Neural progenitor cell (in vitro differentiated cells): ENCODE results near the gene PLXNB2. TPM values are rescaled to one million over a fixed set of nuclear protein-coding genes. Genes with fewer than 3 reads are reported as not detected.

Experiments used
- DNase-seq: peaks from one replicate; pipeline ENCODE4 v3.0.0-alpha.2; 2016; ENCODE audit warnings: low spot score
- H2AFZ ChIP-seq: fragments of 200-600 bp; sonication (generic); replicated peaks from 2 replicates; pipeline ENCODE4 v1.6.1; 2016; ENCODE audit warnings: antibody characterized with exemption
- H3F3A ChIP-seq: fragments of 200-600 bp; sonication (generic); 2 replicates; pipeline ENCODE4 v1.6.1; 2016; ENCODE audit warnings: antibody characterized with exemption, low read depth
- H3K27ac ChIP-seq: fragments of 200-600 bp; sonication (generic); 2 replicates; pipeline ENCODE4 v1.5.1; 2016; ENCODE audit warnings: mild to moderate bottlenecking
- H3K27me3 ChIP-seq: fragments of 200-600 bp; sonication (generic); 2 replicates; pipeline ENCODE4 v1.6.1; 2016; ENCODE audit warnings: mild to moderate bottlenecking, moderate library complexity
- H3K36me3 ChIP-seq: fragments of 200-600 bp; sonication (generic); 2 replicates; pipeline ENCODE4 v1.5.1; 2016
- H3K4me1 ChIP-seq: fragments of 200-600 bp; sonication (generic); 2 replicates; pipeline ENCODE4 v1.6.1; 2016; ENCODE audit warnings: mixed run types
- H3K4me2 ChIP-seq: fragments of 200-600 bp; sonication (generic); 2 replicates; pipeline ENCODE4 v1.6.1; 2016
- H3K4me3 ChIP-seq: fragments of 200-600 bp; sonication (generic); 2 replicates; pipeline ENCODE4 v1.5.1; 2016
- H3K79me2 ChIP-seq: fragments of 200-600 bp; sonication (generic); 2 replicates; pipeline ENCODE4 v1.6.1; 2016; ENCODE audit warnings: low read depth
- H3K9ac ChIP-seq: fragments of 200-600 bp; sonication (generic); 2 replicates; pipeline ENCODE4 v1.6.1; 2016
- H3K9me3 ChIP-seq: fragments of 200-600 bp; sonication (generic); 2 replicates; pipeline ENCODE4 v1.5.1; 2016; ENCODE audit warnings: low read depth
- H4K20me1 ChIP-seq: fragments of 200-600 bp; sonication (generic); 2 replicates; pipeline ENCODE4 v1.6.1; 2016; ENCODE audit warnings: low read depth
- H3K27ac Mint-ChIP-seq: 3 replicates; pipeline ENCODE4 v1.8.0; 2021; ENCODE audit warnings: mixed read lengths
- H3K27me3 Mint-ChIP-seq: 2 replicates; pipeline ENCODE4 v1.8.0; 2022; ENCODE audit warnings: low read depth, mild to moderate bottlenecking, inconsistent platforms, moderate library complexity, mixed read lengths; ENCODE audit not compliant: insufficient read depth
- H3K36me3 Mint-ChIP-seq: 3 replicates; pipeline ENCODE4 v1.8.0; 2021; ENCODE audit warnings: mixed read lengths
- H3K4me1 Mint-ChIP-seq: 3 replicates; pipeline ENCODE4 v1.8.0; 2021; ENCODE audit warnings: mixed read lengths
- H3K4me3 Mint-ChIP-seq: 3 replicates; pipeline ENCODE4 v1.8.0; 2021; ENCODE audit warnings: mild to moderate bottlenecking, moderate library complexity, mixed read lengths
- H3K9me3 Mint-ChIP-seq: 3 replicates; pipeline ENCODE4 v1.8.0; 2020; ENCODE audit warnings: mixed read lengths
- EZH2 ChIP-seq: fragments of 200-600 bp; sonication (generic); IDR thresholded peaks from 2 replicates; pipeline ENCODE4 v1.6.1; 2017; ENCODE audit warnings: antibody characterized with exemption, mild to moderate bottlenecking, moderate library complexity
- EZH2phosphoT487 ChIP-seq: fragments of 200-600 bp; sonication (generic); IDR thresholded peaks from 2 replicates; pipeline ENCODE4 v1.6.1; 2017; ENCODE audit warnings: antibody characterized with exemption
- total RNA-seq: library from RNA; depleted of rRNA; stranded (reverse); fragments of >200 nt; gene quantifications from 2 replicates; pipeline ENCODE4 v1.2.3, GENCODE V29; 2015; ENCODE audit warnings: low replicate concordance
- TF ChIP-seq, protein P1 (sequence below): fragments of 200-600 bp; sonication (generic); IDR thresholded peaks from 2 replicates; pipeline ENCODE4 v1.5.1; 2017; ENCODE audit warnings: antibody characterized with exemption, mild to moderate bottlenecking

The PLXNB2 gene
- total RNA-seq, 1 donor from 2014 or later = 32.4 TPM

GRCh38 chr22:50320671-50321325 lies 13.4 kb upstream of the PLXNB2 start:
- no peaks in the 10 kb centered on the region for H3K36me3 ChIP-seq
- TF ChIP-seq, protein P1, sequence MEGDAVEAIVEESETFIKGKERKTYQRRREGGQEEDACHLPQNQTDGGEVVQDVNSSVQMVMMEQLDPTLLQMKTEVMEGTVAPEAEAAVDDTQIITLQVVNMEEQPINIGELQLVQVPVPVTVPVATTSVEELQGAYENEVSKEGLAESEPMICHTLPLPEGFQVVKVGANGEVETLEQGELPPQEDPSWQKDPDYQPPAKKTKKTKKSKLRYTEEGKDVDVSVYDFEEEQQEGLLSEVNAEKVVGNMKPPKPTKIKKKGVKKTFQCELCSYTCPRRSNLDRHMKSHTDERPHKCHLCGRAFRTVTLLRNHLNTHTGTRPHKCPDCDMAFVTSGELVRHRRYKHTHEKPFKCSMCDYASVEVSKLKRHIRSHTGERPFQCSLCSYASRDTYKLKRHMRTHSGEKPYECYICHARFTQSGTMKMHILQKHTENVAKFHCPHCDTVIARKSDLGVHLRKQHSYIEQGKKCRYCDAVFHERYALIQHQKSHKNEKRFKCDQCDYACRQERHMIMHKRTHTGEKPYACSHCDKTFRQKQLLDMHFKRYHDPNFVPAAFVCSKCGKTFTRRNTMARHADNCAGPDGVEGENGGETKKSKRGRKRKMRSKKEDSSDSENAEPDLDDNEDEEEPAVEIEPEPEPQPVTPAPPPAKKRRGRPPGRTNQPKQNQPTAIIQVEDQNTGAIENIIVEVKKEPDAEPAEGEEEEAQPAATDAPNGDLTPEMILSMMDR = no peak
- TF ChIP-seq EZH2phosphoT487 = no peak
- TF ChIP-seq EZH2 = no peak
- H3K4me1 Mint-ChIP-seq = peaks cover 10% of the 10 kb centered on the region

DNA sequence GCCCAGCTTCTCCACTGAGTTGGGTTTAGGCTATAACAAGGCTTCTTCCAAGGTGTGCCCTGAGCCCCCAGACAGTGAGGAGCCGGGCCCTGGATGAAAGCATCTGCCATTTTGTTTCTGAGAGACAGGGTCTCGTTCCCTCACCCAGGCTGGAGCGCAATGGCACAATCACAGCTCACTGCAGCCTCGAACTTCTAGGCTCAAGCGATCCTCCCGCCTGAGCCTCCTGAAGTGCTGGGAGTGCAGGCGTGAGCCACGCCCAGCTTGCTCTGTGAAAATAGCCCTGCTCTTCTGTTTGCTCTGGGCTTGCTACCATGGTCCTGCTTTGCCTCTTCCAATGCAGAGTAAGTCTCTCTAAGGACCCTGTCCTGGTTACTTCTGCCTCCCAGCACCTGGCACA lies 12.7 kb upstream of the PLXNB2 start:
- Histone ChIP-seq H3K9ac (no peak overlapping the region), H3K36me3 (no peaks in the 10 kb centered on the region), H3F3A (no peaks in the 10 kb centered on the region), H3K4me3 (no peak overlapping the region), H2AFZ (no peak overlapping the region), H3K79me2 (no peaks in the 10 kb centered on the region), H3K4me2 (no peak overlapping the region), H3K27ac (no peak overlapping the region), H3K27me3 (no peaks in the 10 kb centered on the region), H4K20me1 (no peaks in the 10 kb centered on the region), H3K4me1 (no peaks in the 10 kb centered on the region), H3K9me3 (no peaks in the 10 kb centered on the region)
- H3K4me3 Mint-ChIP-seq = no peak overlapping the region
- TF ChIP-seq, protein P1 = no peak
- no peak for TF ChIP-seq EZH2
- no peak for TF ChIP-seq EZH2phosphoT487
- no peaks in the 10 kb centered on the region for H3K9me3 Mint-ChIP-seq
- H3K27me3 Mint-ChIP-seq = peaks cover 5% of the 10 kb centered on the region
- no peak for DNase-seq
- H3K4me1 Mint-ChIP-seq = peaks cover 6% of the 10 kb centered on the region
- no peak overlapping the region for H3K27ac Mint-ChIP-seq
- H3K36me3 Mint-ChIP-seq = peaks cover 5% of the 10 kb centered on the region

More at GRCh38 chr22:50320671-50321325, 13.4 kb upstream of the PLXNB2 start:
- Histone ChIP-seq H3K9ac (no peak overlapping the region), H2AFZ (no peak overlapping the region), H3K27me3 (peaks cover 4% of the 10 kb centered on the region), H3K79me2 (no peaks in the 10 kb centered on the region), H4K20me1 (peaks cover 4% of the 10 kb centered on the region), H3K4me1 (no peaks in the 10 kb centered on the region), H3F3A (no peaks in the 10 kb centered on the region), H3K4me2 (no peak overlapping the region), H3K9me3 (no peaks in the 10 kb centered on the region), H3K27ac (no peak overlapping the region), H3K4me3 (no peak overlapping the region)
- H3K36me3 Mint-ChIP-seq = peaks cover 5% of the 10 kb centered on the region
- peaks cover 5% of the 10 kb centered on the region for H3K27me3 Mint-ChIP-seq
- H3K27ac Mint-ChIP-seq = no peak overlapping the region
- no peak overlapping the region for H3K4me3 Mint-ChIP-seq
- no peaks in the 10 kb centered on the region for H3K9me3 Mint-ChIP-seq
- no peak for DNase-seq

- no peaks in the 10 kb centered on the region for H3K36me3 ChIP-seq
- H3K4me3 ChIP-seq = no peak overlapping the region
- H3K4me1 ChIP-seq = no peaks in the 10 kb centered on the region
- Mint-ChIP-seq H3K4me1 (no peaks in the 10 kb centered on the region), H3K9me3 (no peaks in the 10 kb centered on the region), H3K36me3 (no peaks in the 10 kb centered on the region), H3K27me3 (peaks cover 3% of the 10 kb centered on the region), H3K27ac (no peak overlapping the region), H3K4me3 (no peak overlapping the region)
- TF ChIP-seq EZH2phosphoT487 = no peak
- TF ChIP-seq, protein P1 = no peak
- TF ChIP-seq EZH2 = no peak
- DNase-seq = no peak
- H3K79me2 ChIP-seq = no peaks in the 10 kb centered on the region
- no peaks in the 10 kb centered on the region for H3F3A ChIP-seq
- H4K20me1 ChIP-seq = no peaks in the 10 kb centered on the region
- H2AFZ ChIP-seq = no peak overlapping the region
- no peaks in the 10 kb centered on the region for H3K27me3 ChIP-seq
- no peak overlapping the region for H3K9ac ChIP-seq
- no peak overlapping the region for H3K4me2 ChIP-seq
- no peak overlapping the region for H3K27ac ChIP-seq
- no peaks in the 10 kb centered on the region for H3K9me3 ChIP-seq
Measured at GRCh38 chr22:50319503-50319951, 12.1 kb upstream of the PLXNB2 start.
